ENCODE data around the gene RBM47.

- TF ChIP-seq CTCF (IDR thresholded peaks at IDR 0.05) (no peak), POLR2A (IDR thresholded peaks at IDR 0.05) (no peak)
Measured at GRCh38 chr4:40572692-40573310, 56.9 kb downstream of the RBM47 start.
